IPS-20b (cell line): Measurements from ENCODE around the gene NCMAP.

Source experiments
- H3K27ac ChIP-seq: one replicate; pipeline ENCODE4 v1.5.1; 2013; ENCODE audit warnings: low read length
- H3K27me3 ChIP-seq: 2 replicates; pipeline ENCODE4 v1.6.1; 2013; ENCODE audit warnings: mild to moderate bottlenecking, low read length, inconsistent platforms; ENCODE audit not compliant: insufficient read depth
- H3K36me3 ChIP-seq: 2 replicates; pipeline ENCODE4 v1.6.1; 2013; ENCODE audit warnings: low read depth, mild to moderate bottlenecking, inconsistent platforms, low read length, moderate library complexity; ENCODE audit not compliant: insufficient read depth
- H3K4me1 ChIP-seq: 2 replicates; pipeline ENCODE4 v1.6.1; 2013; ENCODE audit warnings: mild to moderate bottlenecking, control low read depth, inconsistent platforms, low read length, moderate library complexity; ENCODE audit not compliant: insufficient read depth
- H3K4me3 ChIP-seq: 2 replicates; pipeline ENCODE4 v1.5.1; 2013; ENCODE audit warnings: mild to moderate bottlenecking, low read length, inconsistent platforms
- H3K9ac ChIP-seq: 2 replicates; pipeline ENCODE4 v1.6.1; 2013; ENCODE audit warnings: low read depth, mild to moderate bottlenecking, inconsistent platforms, low read length, moderate library complexity
- H3K9me3 ChIP-seq: 2 replicates; pipeline ENCODE4 v1.6.1; 2013; ENCODE audit warnings: mild to moderate bottlenecking, low read depth, low read length, inconsistent platforms; ENCODE audit not compliant: insufficient read depth

NCMAP gene

GRCh38 chr1:24639094-24639493, 83.2 kb downstream of the NCMAP start:
- Histone ChIP-seq H3K27me3 (0 out of 2 replicates have a peak, but pooled peaks cover 5% of the 10 kb centered on the region), H3K9me3 (no peaks in the 10 kb centered on the region), H3K4me1 (peaks cover 5% of the 10 kb centered on the region; the same call in 1 of the 2 replicates), H3K4me3 (no peak overlapping the region), H3K36me3 (no peaks in the 10 kb centered on the region), H3K9ac (no peak overlapping the region; the same call in 1 of the 2 replicates), H3K27ac (no peak overlapping the region)

- no peak overlapping the region for H3K9ac ChIP-seq
- H3K27ac ChIP-seq = no peak overlapping the region
- H3K9me3 ChIP-seq = no peaks in the 10 kb centered on the region
- H3K36me3 ChIP-seq = peaks cover under 1% of the 10 kb centered on the region; the same call in 1 of the 2 replicates
- 0 out of 2 replicates have a peak, but pooled peaks cover 5% of the 10 kb centered on the region for H3K27me3 ChIP-seq
- peaks cover 5% of the 10 kb centered on the region; the same call in 1 of the 2 replicates for H3K4me1 ChIP-seq
- no peak overlapping the region for H3K4me3 ChIP-seq
These were observed 84.0 kb downstream of the NCMAP start for GRCh38 chr1:24639881-24640280.

- 0 out of 2 replicates have a peak, but pooled peaks cover 5% of the 10 kb centered on the region for H3K27me3 ChIP-seq
- no peak overlapping the region for H3K27ac ChIP-seq
- no peak overlapping the region for H3K9ac ChIP-seq
- H3K4me3 ChIP-seq = no peak overlapping the region
- peaks cover 5% of the 10 kb centered on the region for H3K36me3 ChIP-seq
- no peaks in the 10 kb centered on the region for H3K9me3 ChIP-seq
- H3K4me1 ChIP-seq = peaks cover 10% of the 10 kb centered on the region; the same call in 1 of the 2 replicates
These were observed 84.4 kb downstream of the NCMAP start for GRCh38 chr1:24640288-24640687.

- Histone ChIP-seq H3K4me1 (peaks cover 11% of the 10 kb centered on the region; the same call in 1 of the 2 replicates), H3K27me3 (0 out of 2 replicates have a peak, but pooled peaks cover 5% of the 10 kb centered on the region), H3K9ac (peak overlapping the region; percentile 95), H3K4me3 (peak overlapping the region; percentile 82), H3K27ac (peak overlapping the region; percentile 43), H3K9me3 (no peaks in the 10 kb centered on the region), H3K36me3 (peaks cover 19% of the 10 kb centered on the region)
These were observed 85.8 kb downstream of the NCMAP start for GRCh38 chr1:24641646-24642151.

- H3K27me3 ChIP-seq = no peaks in the 10 kb centered on the region
- peak within 1 kb of the TSS; percentile 97 for H3K4me3 ChIP-seq
- peak within 1 kb of the TSS; percentile 97 for H3K9ac ChIP-seq
- H3K36me3 ChIP-seq = peaks cover 29% of the 10 kb centered on the region
- peak within 1 kb of the TSS; percentile 99 for H3K27ac ChIP-seq
- peaks cover 11% of the 10 kb centered on the region; the same call in 1 of the 2 replicates for H3K4me1 ChIP-seq
- H3K9me3 ChIP-seq = no peaks in the 10 kb centered on the region
These were observed 86.8 kb downstream of the NCMAP start, which contains the start of gene SRRM1 for GRCh38 chr1:24642481-24643362. Gene SRRM1, plus strand, starts transcription at chr1:24643302. Its CDS starts 25 bp downstream, at chr1:24643327.

- Histone ChIP-seq H3K36me3 (peaks cover 37% of the 10 kb centered on the region), H3K27me3 (no peaks in the 10 kb centered on the region), H3K4me3 (peak overlapping the region; percentile 97), H3K9ac (peak overlapping the region; percentile 97), H3K9me3 (no peaks in the 10 kb centered on the region), H3K27ac (peak overlapping the region; percentile 36), H3K4me1 (peaks cover 11% of the 10 kb centered on the region; the same call in 1 of the 2 replicates)
These were observed 87.6 kb downstream of the NCMAP start for GRCh38 chr1:24643363-24644099.

- peak overlapping the region; percentile 97 for H3K9ac ChIP-seq
- H3K4me1 ChIP-seq = peaks cover 11% of the 10 kb centered on the region; the same call in 1 of the 2 replicates
- H3K4me3 ChIP-seq = peak overlapping the region; percentile 97
- no peaks in the 10 kb centered on the region for H3K27me3 ChIP-seq
- peaks cover 42% of the 10 kb centered on the region for H3K36me3 ChIP-seq
- H3K9me3 ChIP-seq = no peaks in the 10 kb centered on the region
- H3K27ac ChIP-seq = peak overlapping the region; percentile 36
These were observed 88.2 kb downstream of the NCMAP start for GRCh38 chr1:24644100-24644384.

- no peaks in the 10 kb centered on the region for H3K27me3 ChIP-seq
- peaks cover 6% of the 10 kb centered on the region; the same call in 1 of the 2 replicates for H3K4me1 ChIP-seq
- H3K36me3 ChIP-seq = peaks cover 90% of the 10 kb centered on the region
- no peak overlapping the region for H3K4me3 ChIP-seq
- H3K9me3 ChIP-seq = no peaks in the 10 kb centered on the region
- no peak overlapping the region for H3K9ac ChIP-seq
- H3K27ac ChIP-seq = no peak overlapping the region
These were observed 93.0 kb downstream of the NCMAP start for GRCh38 chr1:24648919-24649318.

- Histone ChIP-seq H3K27me3 (no peaks in the 10 kb centered on the region), H3K27ac (no peak overlapping the region), H3K4me1 (no peaks in the 10 kb centered on the region), H3K9me3 (no peaks in the 10 kb centered on the region), H3K36me3 (peaks cover 99% of the 10 kb centered on the region), H3K4me3 (no peak overlapping the region), H3K9ac (no peak overlapping the region)
These were observed 96.5 kb downstream of the NCMAP start for GRCh38 chr1:24652382-24652781.

GRCh38 chr1:24654010-24654409, 98.1 kb downstream of the NCMAP start:
- H3K9me3 ChIP-seq = no peaks in the 10 kb centered on the region
- no peak overlapping the region for H3K4me3 ChIP-seq
- H3K27me3 ChIP-seq = no peaks in the 10 kb centered on the region
- no peak overlapping the region for H3K27ac ChIP-seq
- peaks cover 99% of the 10 kb centered on the region for H3K36me3 ChIP-seq
- no peak overlapping the region for H3K9ac ChIP-seq
- H3K4me1 ChIP-seq = no peaks in the 10 kb centered on the region

GRCh38 chr1:24656046-24656445, 100.2 kb downstream of the NCMAP start:
- Histone ChIP-seq H3K9ac (no peak overlapping the region), H3K27me3 (no peaks in the 10 kb centered on the region), H3K4me1 (no peaks in the 10 kb centered on the region), H3K27ac (no peak overlapping the region), H3K9me3 (no peaks in the 10 kb centered on the region), H3K4me3 (no peak overlapping the region), H3K36me3 (peaks cover 99% of the 10 kb centered on the region)
